RWPE2 (cell line): ENCODE measurements around the gene ARL10.

Source experiments
- ATAC-seq: fragments of 200-7000 bp; cut with Tn5 transposase; 3 replicates; pipeline ENCODE4 v1.9.1; 2021; ENCODE audit warnings: low read depth
- DNase-seq: peaks from one replicate; pipeline ENCODE4 v3.0.0-alpha.2; 2020; ENCODE audit warnings: low spot score
- H3K27ac ChIP-seq: fragments of 450-650 bp; 2 replicates; pipeline ENCODE4 v1.5.1; 2017; ENCODE audit warnings: mild to moderate bottlenecking; ENCODE audit not compliant: poor library complexity, severe bottlenecking
- H3K27me3 ChIP-seq: fragments of 250-450 bp; sonication (Bioruptor Pico); 2 replicates; pipeline ENCODE4 v1.5.1; 2021; ENCODE audit warnings: mild to moderate bottlenecking, moderate library complexity; ENCODE audit not compliant: insufficient read depth, poor library complexity, severe bottlenecking
- H3K36me3 ChIP-seq: fragments of 250-450 bp; sonication (Bioruptor Pico); 2 replicates; pipeline ENCODE4 v1.5.1; 2020; ENCODE audit warnings: low read depth, mild to moderate bottlenecking, moderate library complexity
- H3K4me1 ChIP-seq: fragments of 250-450 bp; sonication (Bioruptor Pico); 2 replicates; pipeline ENCODE4 v1.5.1; 2021; ENCODE audit warnings: mild to moderate bottlenecking, moderate library complexity; ENCODE audit not compliant: insufficient read depth, poor library complexity, severe bottlenecking
- H3K4me3 ChIP-seq: fragments of 250-450 bp; sonication (Bioruptor Pico); 2 replicates; pipeline ENCODE4 v1.5.1; 2021; ENCODE audit warnings: mild to moderate bottlenecking, moderate library complexity; ENCODE audit not compliant: severe bottlenecking
- H3K9me3 ChIP-seq: fragments of 250-450 bp; sonication (Bioruptor Pico); 2 replicates; pipeline ENCODE4 v1.5.1; 2021; ENCODE audit warnings: mild to moderate bottlenecking, moderate library complexity; ENCODE audit not compliant: severe bottlenecking
- CTCF ChIP-seq: fragments of 450-650 bp; IDR thresholded peaks from one replicate; pipeline ENCODE4 v1.5.1; 2017; ENCODE audit warnings: mild to moderate bottlenecking, moderate library complexity; ENCODE audit not compliant: poor library complexity, severe bottlenecking

ARL10 gene

GRCh38 chr5:176418251-176418650 is 53.0 kb downstream of the ARL10 start:
- Histone ChIP-seq H3K9me3 (no peaks in the 10 kb centered on the region), H3K27me3 (no peaks in the 10 kb centered on the region), H3K27ac (peak overlapping the region; percentile 94), H3K36me3 (peaks cover 8% of the 10 kb centered on the region), H3K4me1 (peaks cover 41% of the 10 kb centered on the region), H3K4me3 (no peak overlapping the region)
- no peak for DNase-seq
- TF ChIP-seq CTCF = no peak
- ATAC-seq = peak; percentile 57

GRCh38 chr5:176420086-176420485 is 54.8 kb downstream of the ARL10 start:
- Histone ChIP-seq H3K27me3 (no peaks in the 10 kb centered on the region), H3K9me3 (no peaks in the 10 kb centered on the region), H3K4me3 (no peak overlapping the region), H3K36me3 (peaks cover 2% of the 10 kb centered on the region), H3K4me1 (peaks cover 23% of the 10 kb centered on the region), H3K27ac (no peak overlapping the region)
- ATAC-seq (no peak), DNase-seq (no peak)
- no peak for TF ChIP-seq CTCF

- H3K9me3 ChIP-seq = no peaks in the 10 kb centered on the region
- no peak overlapping the region for H3K4me3 ChIP-seq
- H3K27ac ChIP-seq = no peak overlapping the region
- ATAC-seq (no peak), DNase-seq (no peak)
- TF ChIP-seq CTCF = no peak
- H3K36me3 ChIP-seq = no peaks in the 10 kb centered on the region
- peaks cover 17% of the 10 kb centered on the region for H3K4me1 ChIP-seq
- H3K27me3 ChIP-seq = no peaks in the 10 kb centered on the region
Measured at GRCh38 chr5:176420972-176421544, 55.8 kb downstream of the ARL10 start.

GRCh38 chr5:176424181-176424580 is 58.9 kb downstream of the ARL10 start:
- no peak overlapping the region for H3K4me3 ChIP-seq
- H3K27ac ChIP-seq = no peak overlapping the region
- H3K4me1 ChIP-seq = peaks cover 8% of the 10 kb centered on the region
- no peak for ATAC-seq
- H3K27me3 ChIP-seq = no peaks in the 10 kb centered on the region
- no peak for TF ChIP-seq CTCF
- H3K9me3 ChIP-seq = no peaks in the 10 kb centered on the region
- DNase-seq = no peak
- no peaks in the 10 kb centered on the region for H3K36me3 ChIP-seq

GRCh38 chr5:176425138-176425537 is 59.9 kb downstream of the ARL10 start:
- no peaks in the 10 kb centered on the region for H3K36me3 ChIP-seq
- no peaks in the 10 kb centered on the region for H3K9me3 ChIP-seq
- DNase-seq (no peak), ATAC-seq (no peak)
- TF ChIP-seq CTCF = no peak
- H3K27me3 ChIP-seq = no peaks in the 10 kb centered on the region
- H3K4me1 ChIP-seq = peaks cover 8% of the 10 kb centered on the region
- H3K27ac ChIP-seq = no peak overlapping the region
- H3K4me3 ChIP-seq = no peak overlapping the region
